K562 (cell line): Measurements from ENCODE around the gene MT1A. TPM values are rescaled to one million over a fixed set of nuclear protein-coding genes. Genes with fewer than 3 reads are reported as not detected.

Experiments used
- ATAC-seq: fragments of 200-7000 bp; cut with Tn5 transposase; 3 replicates; pipeline ENCODE4 v1.9.1; 2020; ENCODE audit warnings: moderate library complexity
- BruUV-seq: library from RNA; stranded (reverse); fragments of 400-500 nt; replicated peaks from 2 replicates; lab custom pipeline; 2021; lab: Mats Ljungman, UMichigan
- CTCF ChIA-PET: fragments of 300-600 bp; formaldehyde crosslinking; extraction: SDS; loops from one replicate; lab custom pipeline; 2021; ENCODE audit warnings: low intra/inter-chr PET ratio; lab: Yijun Ruan, JAX
- POLR2A ChIA-PET: fragments of 300-600, 350-650 bp; sonication (Branson Sonifier 250); formaldehyde crosslinking; extraction: SDS; loops from one replicate; lab custom pipeline; 2021; ENCODE audit warnings: antibody characterized with exemption, inconsistent platforms; lab: Yijun Ruan, JAX
- DNase-seq, 4 experiments: peaks; one replicate each; pipeline versions ENCODE4 v3.0.0 to v3.0.0-alpha.2; 2011 to 2018; ENCODE audit warnings: low spot score in 3 of 4, mixed read lengths in 3 of 4; ENCODE audit errors: extremely low read depth in 1 of 4
- FAIRE-seq: peaks from 2 replicates; lab custom pipeline; 2011; peaks lifted over from hg19 to GRCh38; lab: Jason Lieb, UNC
- H2AFZ ChIP-seq: 2 replicates; pipeline ENCODE4 v1.6.0; 2011; ENCODE audit warnings: low read depth, low read length, control low read depth, inconsistent platforms
- H3K27ac ChIP-seq: fragments of 200-600 bp; 3 replicates; pipeline ENCODE4 v1.8.0; 2011; ENCODE audit warnings: low read depth, mild to moderate bottlenecking, control low read depth, inconsistent platforms, low read length, moderate library complexity, mixed read lengths; ENCODE audit errors: extremely low read depth
- H3K27me3 ChIP-seq, 2 experiments: fragments of 300-600 bp in 1 of 2; 2 replicates in 1 of 2; 3 replicates in 1 of 2; pipeline versions ENCODE4 v1.6.0 to v1.8.0; 2011; ENCODE audit warnings: inconsistent platforms in 2 of 2, low read length in 2 of 2, mild to moderate bottlenecking in 1 of 2, mixed read lengths in 1 of 2, moderate library complexity in 1 of 2; ENCODE audit not compliant: control insufficient read depth in 2 of 2, insufficient read depth in 2 of 2
- H3K36me3 ChIP-seq: fragments of 300-600 bp; 3 replicates; pipeline ENCODE4 v1.8.0; 2011; ENCODE audit warnings: mild to moderate bottlenecking, low read length, inconsistent platforms; ENCODE audit not compliant: control insufficient read depth, insufficient read depth
- H3K4me1 ChIP-seq, 2 experiments: fragments of 200-600 bp in 1 of 2; replicated peaks in 1 of 2; 2 replicates in 1 of 2; 3 replicates in 1 of 2; pipeline versions ENCODE4 v1.5.1 to v1.8.0; 2011; ENCODE audit warnings: inconsistent platforms in 2 of 2, low read length in 2 of 2, mild to moderate bottlenecking in 1 of 2, mixed read lengths in 1 of 2, moderate library complexity in 1 of 2; ENCODE audit not compliant: control insufficient read depth in 2 of 2, insufficient read depth in 2 of 2
- H3K4me2 ChIP-seq: 2 replicates; pipeline ENCODE4 v1.6.1; 2011; ENCODE audit warnings: low read length, control low read depth, inconsistent platforms, mixed read lengths; ENCODE audit not compliant: insufficient read depth
- H3K4me3 ChIP-seq: fragments of 200-600 bp; sonication (generic), shearing (Covaris generic); 2 replicates; pipeline ENCODE4 v1.5.1; 2016; ENCODE audit warnings: control low read depth, inconsistent platforms
- H3K79me2 ChIP-seq: fragments of 200-600 bp; 3 replicates; pipeline ENCODE4 v1.8.0; 2011; ENCODE audit warnings: low read length, inconsistent platforms; ENCODE audit not compliant: control insufficient read depth, insufficient read depth
- H3K9ac ChIP-seq, 2 experiments: 2 replicates each; pipeline versions ENCODE4 v1.6.0 to v1.6.1; 2011; ENCODE audit warnings: low read depth in 2 of 2, low read length in 2 of 2, control low read depth in 1 of 2, inconsistent platforms in 1 of 2, mild to moderate bottlenecking in 1 of 2, mixed read lengths in 1 of 2; ENCODE audit not compliant: insufficient read depth in 1 of 2
- H3K9me1 ChIP-seq: one replicate; pipeline ENCODE4 v1.6.0; 2011; ENCODE audit warnings: inconsistent platforms, mild to moderate bottlenecking, low read length, moderate library complexity; ENCODE audit not compliant: control insufficient read depth, insufficient read depth
- H3K9me3 ChIP-seq: replicated peaks from 2 replicates; pipeline ENCODE4 v1.5.1; 2011; ENCODE audit warnings: low read depth, low read length, inconsistent platforms; ENCODE audit not compliant: control insufficient read depth, insufficient read depth
- H4K20me1 ChIP-seq: replicated peaks from 2 replicates; pipeline ENCODE4 v1.6.1; 2011; ENCODE audit warnings: low read length, inconsistent platforms, mixed read lengths; ENCODE audit not compliant: control insufficient read depth, insufficient read depth
- GABPB1 ChIP-seq: sonication (generic); formaldehyde crosslinking; IDR thresholded peaks from 2 replicates; pipeline ENCODE4 v1.8.0; 2022; ENCODE audit warnings: mild to moderate bottlenecking, missing genetic modification reagents
- HEY1 ChIP-seq: fragments of 250-450 bp; sonication (Bioruptor Pico); IDR thresholded peaks from 2 replicates; pipeline ENCODE4 v1.5.0; 2020; ENCODE audit warnings: mild to moderate bottlenecking, moderate library complexity, borderline replicate concordance
- RB1 ChIP-seq: fragments of 450-650 bp; IDR thresholded peaks from 2 replicates; pipeline ENCODE4 v1.6.1; 2017; ENCODE audit warnings: low read depth, mild to moderate bottlenecking
- THRA ChIP-seq: fragments of 450-650 bp; IDR thresholded peaks from 2 replicates; pipeline ENCODE4 v1.6.1; 2017; ENCODE audit warnings: mild to moderate bottlenecking, moderate library complexity
- ZNF436 ChIP-seq: fragments of 250-450, 450-650 bp; sonication (Bioruptor Pico); formaldehyde crosslinking; IDR thresholded peaks from 2 replicates; pipeline ENCODE4 v1.7.0; 2020; ENCODE audit warnings: mild to moderate bottlenecking
- ZNF766 ChIP-seq: fragments of 200-800 bp; sonication (Bioruptor generic); conservative IDR thresholded peaks from 2 replicates; pipeline ENCODE4 v1.6.1; 2016; ENCODE audit warnings: missing genetic modification characterization, missing compliant biosample characterization
- WGBS: fragments of 100-300 bp; shearing (Covaris generic); methylation state at CpG from one replicate; pipeline ENCODE4 v1.1.6; 2016; ENCODE audit warnings: low coverage, mixed read lengths; ENCODE audit not compliant: insufficient coverage; ENCODE audit errors: missing lambda C conversion rate; 5-methylcytosine and 5-hydroxymethylcytosine counted together
- in situ Hi-C: fragments of 300-500 bp; cut with MboI; formaldehyde crosslinking; loops from 4 replicates; pipeline ENCODE4 v1.15.0; 2018; ENCODE audit warnings: inconsistent platforms, mixed read lengths
- intact Hi-C: fragments of 100-400 bp; cut with micrococcal nuclease; formaldehyde crosslinking; loops from 2 replicates; pipeline ENCODE4 v1.14.2; 2022
- polyA plus RNA-seq, 8 experiments: library from polyadenylated mRNA; depleted of rRNA in 4 of 8; stranded (reverse) in 5 of 8; unstranded in 3 of 8; fragments of >200 nt; fragmentation: Nextera tagmentation in 2 of 8; fragmentation: Illumina TruSeq in 1 of 8; extraction: Ambion mirVana in 2 of 8; extraction: Trizol in 1 of 8; gene quantifications; 2 replicates each; pipeline versions ENCODE4 v1.2.1 to v1.2.3, GENCODE V29; 2011 to 2014; ENCODE audit warnings: inconsistent platforms in 1 of 8, missing spikeins in 1 of 8
- total RNA-seq, 7 experiments: library from RNA; depleted of rRNA in 6 of 7; stranded (reverse); fragments of >200 nt in 6 of 7; fragmentation: Illumina TruSeq in 2 of 7; extraction: Trizol in 2 of 7; gene quantifications; 2 replicates each; pipeline versions ENCODE4 v1.2.1 to v1.2.3, GENCODE V29; 2011 to 2021; ENCODE audit warnings: low replicate concordance in 1 of 7

Gene MT1A
- total and polyA plus RNA-seq, 9 of the 15 experiments (the other 6 are each of a cell fraction or from before 2014, with no cell fraction given), result 0.23 TPM; not detected in 8

- under 1% methylated on average over 7 of the region's 7 CpGs for WGBS
- peaks cover 0 to 5% of the 10 kb centered on the region in 2 experiments; a peak in 1 of 5 replicates for H3K4me1 ChIP-seq
- ChIA-PET CTCF (no interaction called here), POLR2A (no interaction called here)
- intact Hi-C loops, result no loop called here
- TF ChIP-seq ZNF436 (CRISPR knock-in tag), result no peak
- no peak for TF ChIP-seq ZNF766 (CRISPR knock-in tag)
- no peak for TF ChIP-seq RB1
- TF ChIP-seq THRA, result no peak
- TF ChIP-seq HEY1, result no peak
- no peak for TF ChIP-seq GABPB1 (CRISPR knock-in tag)
- no peak within 1 kb of the TSS for H3K4me2 ChIP-seq
- peaks cover 33 to 70% of the 10 kb centered on the region in 2 experiments; a peak in 4 of 5 replicates for H3K27me3 ChIP-seq
- no peak within 1 kb of the TSS for H3K4me3 ChIP-seq
- no peak within 1 kb of the TSS for H2AFZ ChIP-seq
- BruUV-seq, result no TSS peak
- no peak for ATAC-seq
- H3K79me2 ChIP-seq, result no peaks in the 10 kb centered on the region
- no peaks in the 10 kb centered on the region for H3K36me3 ChIP-seq
- no peaks in the 10 kb centered on the region for H3K9me1 ChIP-seq
- FAIRE-seq, result no peak
- H3K9me3 ChIP-seq, result no peaks in the 10 kb centered on the region
- no peak within 1 kb of the TSS for H3K9ac ChIP-seq
- DNase-seq, result no peak
- no peaks in the 10 kb centered on the region; the same call in 1 of the 2 replicates for H4K20me1 ChIP-seq
- in situ Hi-C loops, result no loop called here
- no peak within 1 kb of the TSS for H3K27ac ChIP-seq
Observed at GRCh38 chr16:56651586-56651985, 13.1 kb downstream of the MT1A start, which contains the start of gene MT1B. TSS of gene MT1B (plus strand) at chr16:56651886. CDS start at chr16:56651954, 68 bp downstream.
